NCI-H2107 treated with DMSO at 0.1 percent for 48 hours (cell line): ENCODE measurements around the gene DLX3.

Source experiments
- DNase-seq: peaks from one replicate; lab custom pipeline; 2025; ENCODE audit not compliant: unreplicated experiment; lab: John Stamatoyannopoulos, UW

DLX3 gene

DNA sequence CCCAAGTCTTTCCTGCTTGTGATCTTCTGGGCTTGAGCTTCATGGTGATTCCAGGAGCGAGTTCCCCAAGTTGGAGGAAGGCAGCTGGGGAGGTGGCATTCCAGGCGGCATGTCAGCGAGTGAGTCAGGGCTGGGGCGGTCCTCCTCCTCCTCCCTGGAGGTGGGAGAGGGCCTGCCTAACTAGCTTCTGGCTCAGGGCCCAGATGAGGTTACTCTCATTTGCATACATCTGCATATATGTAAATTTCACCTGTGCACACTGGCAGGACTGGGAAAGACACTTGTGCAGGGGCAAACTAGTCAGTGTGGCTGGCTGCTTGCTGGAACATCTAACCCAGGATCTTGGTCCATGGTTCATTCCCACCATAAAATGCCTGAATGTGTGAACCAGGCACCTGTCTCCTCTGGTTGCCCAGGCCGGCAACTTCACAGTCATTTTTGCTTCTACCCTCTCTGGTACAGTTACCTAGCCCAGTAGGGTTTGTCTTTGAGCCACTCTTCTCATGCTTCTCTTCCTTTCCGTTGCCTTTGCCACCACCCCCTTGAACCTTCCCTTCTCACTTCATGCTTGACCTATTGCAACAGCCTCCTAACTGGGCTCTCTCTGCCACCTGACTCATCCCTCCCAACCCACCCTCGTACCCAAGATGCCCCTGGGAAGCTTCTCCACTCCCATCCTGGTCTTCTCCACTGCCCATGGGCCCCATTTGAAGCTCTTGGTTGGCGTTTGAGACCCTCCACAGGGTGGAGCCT lies 35.7 kb downstream of the DLX3 start:
- DNase-seq, result no peak

GRCh38 chr17:49958723-49959122 lies 36.3 kb downstream of the DLX3 start:
- DNase-seq, result no peak

- no peak for DNase-seq
These were observed 37.7 kb downstream of the DLX3 start for GRCh38 chr17:49957350-49957749.

DNA sequence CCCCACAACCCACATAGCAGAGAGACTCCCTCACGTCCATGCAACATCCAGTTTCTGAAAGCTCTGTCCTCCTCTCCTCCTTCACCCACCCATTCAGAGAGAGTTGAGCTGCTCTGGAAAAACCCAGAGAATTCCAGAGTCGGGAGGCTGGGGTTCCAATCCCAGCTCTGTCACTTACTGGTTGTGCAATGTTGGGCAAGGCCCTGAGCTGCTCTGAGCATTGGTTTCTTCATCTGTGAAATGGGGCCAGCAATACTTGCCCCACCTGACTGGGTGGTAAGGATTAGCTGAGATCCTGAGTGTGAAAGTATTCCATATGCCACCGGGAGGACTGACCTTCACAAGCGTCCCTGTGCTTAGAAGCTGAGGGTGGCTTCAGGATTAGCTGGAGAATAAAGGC lies 38.2 kb downstream of the DLX3 start:
- DNase-seq, result no peak

GRCh38 chr17:49955157-49955556 lies 39.9 kb downstream of the DLX3 start:
- no peak for DNase-seq

GRCh38 chr17:49952912-49953497 lies 42.0 kb downstream of the DLX3 start:
- no peak for DNase-seq

- DNase-seq, result peak; percentile 60
These were observed 42.7 kb downstream of the DLX3 start for GRCh38 chr17:49952209-49952911.

GRCh38 chr17:49951362-49952082 lies 43.5 kb downstream of the DLX3 start:
- DNase-seq, result no peak

DNA sequence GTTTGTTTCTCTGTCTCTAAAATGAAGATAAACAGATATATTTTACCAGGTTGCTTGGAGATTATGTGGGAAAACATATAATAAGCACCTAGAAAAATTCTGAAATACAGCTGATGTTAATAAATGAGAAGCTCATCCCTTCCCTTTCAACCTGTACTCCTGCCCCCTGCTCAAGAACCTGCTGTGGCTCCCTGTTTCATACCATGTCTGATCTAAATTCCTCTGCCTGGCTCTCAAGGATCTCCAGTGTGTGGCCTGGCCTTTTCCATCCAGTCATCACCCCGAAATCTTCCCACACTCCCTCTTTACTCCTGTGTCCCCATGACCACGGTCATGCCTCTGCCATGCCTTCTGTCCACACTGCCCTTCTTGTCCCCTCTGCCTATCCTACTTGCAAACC lies 45.4 kb downstream of the DLX3 start:
- DNase-seq, result no peak

GRCh38 chr17:49946964-49947584 lies 48.0 kb downstream of the DLX3 start:
- DNase-seq, result no peak

- DNase-seq, result no peak
These were observed 48.8 kb downstream of the DLX3 start for GRCh38 chr17:49946208-49946607.

DNA sequence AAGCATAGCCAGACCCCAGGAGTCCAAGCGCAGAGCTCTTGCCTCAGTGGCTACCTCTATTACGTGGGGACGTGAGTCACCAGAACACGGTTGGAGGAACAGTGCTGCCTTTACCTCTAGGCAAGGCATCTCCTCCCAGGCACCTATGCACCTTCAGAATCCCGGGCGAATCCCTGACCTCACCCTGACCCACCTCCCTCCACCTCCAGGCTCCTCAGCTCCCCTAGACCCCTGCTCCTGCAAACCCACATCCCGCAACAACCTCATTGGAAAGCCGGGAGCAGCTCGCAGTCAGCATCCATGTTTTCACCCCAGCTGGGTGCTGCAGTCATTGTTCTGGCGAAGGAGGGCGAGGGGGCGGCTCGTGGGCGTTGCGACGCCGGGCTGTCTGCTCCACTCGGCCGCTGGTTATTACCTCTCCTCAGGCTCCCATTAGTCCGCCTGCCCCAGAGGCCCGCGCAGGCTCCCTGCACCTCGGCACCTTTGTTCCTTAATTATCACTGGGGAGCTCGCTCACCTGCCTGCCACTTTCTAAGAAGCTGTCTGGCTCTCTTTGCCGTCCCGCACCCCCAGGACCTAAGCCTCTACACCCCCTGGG lies 50.7 kb downstream of the DLX3 start:
- DNase-seq, result peak; percentile 38

DNA sequence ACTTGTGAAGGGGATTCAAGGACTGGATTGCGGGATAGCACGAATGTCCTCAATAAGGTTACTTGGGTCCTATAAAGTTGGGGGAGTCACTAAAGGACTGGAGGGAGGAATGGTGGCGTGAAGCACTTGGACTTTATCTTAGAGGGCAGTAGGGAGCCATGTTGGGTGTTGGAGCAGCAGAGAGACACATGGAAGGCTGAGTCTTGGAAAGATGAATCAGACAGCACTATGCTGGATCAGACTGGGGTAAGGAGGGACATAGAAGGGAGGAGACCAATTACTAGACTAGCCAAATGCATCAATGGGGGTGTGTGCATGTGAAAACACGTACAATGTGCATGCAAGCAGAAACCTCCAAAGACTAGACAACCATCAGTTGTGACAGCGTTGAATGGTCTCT lies 52.1 kb downstream of the DLX3 start:
- no peak for DNase-seq

- DNase-seq, result no peak
These were observed 53.6 kb downstream of the DLX3 start for GRCh38 chr17:49941427-49941826.
